ENCODE measurements around the gene NDST4.
A peak's percentile ranks its signal among the peaks of the same experiment; 100 is the strongest.

NDST4 gene

DNA sequence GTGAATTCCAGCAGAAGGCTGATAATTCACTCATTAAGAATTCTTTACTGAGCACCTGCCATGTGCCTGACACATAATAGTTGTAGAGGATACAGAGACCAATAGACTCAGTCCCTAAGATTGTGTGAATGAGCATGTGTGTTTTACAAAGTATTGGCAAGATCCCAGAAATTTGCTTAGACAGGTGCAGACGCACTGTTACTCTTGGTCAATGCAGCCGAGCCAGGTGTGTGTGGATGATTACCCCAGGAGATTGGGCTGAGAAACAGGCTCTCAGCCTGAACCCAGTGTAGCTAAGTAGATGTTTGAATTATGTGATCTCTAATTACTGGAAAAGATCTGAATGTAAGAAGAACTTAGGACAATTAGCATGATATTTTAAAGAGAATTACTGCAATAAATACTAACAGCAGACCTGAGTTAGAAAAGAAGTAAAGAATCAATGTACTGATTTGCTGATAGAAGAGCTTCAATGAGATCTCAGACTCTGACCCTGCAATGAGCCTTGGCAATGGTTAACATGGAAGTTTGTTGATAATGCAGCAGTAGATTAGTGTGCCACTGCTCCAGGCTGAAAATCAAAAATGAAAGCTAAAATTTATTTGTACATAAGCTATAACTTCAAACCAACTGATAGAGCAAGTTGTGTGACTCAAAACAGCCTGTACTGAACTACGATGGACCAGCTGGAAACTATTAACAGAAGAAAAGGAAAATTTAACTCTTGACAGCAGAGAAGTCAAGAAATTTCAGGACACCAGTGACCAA is 32.2 kb upstream of the NDST4 start:
- Histone ChIP-seq H3K36me3 (ENCODE audit: insufficient read depth, low read length) (no peaks in the 10 kb centered on the region), H4K20me1 (ENCODE audit: insufficient read depth, low read length) (no peaks in the 10 kb centered on the region), H3K27me3 (ENCODE audit: insufficient read depth, low read length, poor library complexity) (no peaks in the 10 kb centered on the region), H3K27ac (ENCODE audit: low read length) (no peak overlapping the region), H3K4me2 (ENCODE audit: insufficient read depth, low read length) (no peak overlapping the region), H3K9me3 (ENCODE audit: insufficient read depth, low read length, severe bottlenecking) (no peaks in the 10 kb centered on the region), H3K4me3 (ENCODE audit: low read depth in 1 of 2, low read length in 2 of 2) (no peak overlapping the region), H3K9ac (ENCODE audit: low read depth, low read length) (no peak overlapping the region), H2AFZ (ENCODE audit: low read depth, low read length) (no peak overlapping the region), H3K4me1 (ENCODE audit: insufficient read depth, low read length) (no peaks in the 10 kb centered on the region), H3K79me2 (ENCODE audit: insufficient read depth, low read length) (no peaks in the 10 kb centered on the region)
- DNase-seq (no peak), ATAC-seq (ENCODE audit: insufficient read depth, low read depth) (peak; percentile 42; the same call in 2 of the 3 replicates)
- TF ChIP-seq EZH2 (IDR thresholded peaks at IDR 0.05; ENCODE audit: borderline replicate concordance, low read depth, low read length, severe bottlenecking) = no peak
- TF ChIP-seq, protein P1, sequence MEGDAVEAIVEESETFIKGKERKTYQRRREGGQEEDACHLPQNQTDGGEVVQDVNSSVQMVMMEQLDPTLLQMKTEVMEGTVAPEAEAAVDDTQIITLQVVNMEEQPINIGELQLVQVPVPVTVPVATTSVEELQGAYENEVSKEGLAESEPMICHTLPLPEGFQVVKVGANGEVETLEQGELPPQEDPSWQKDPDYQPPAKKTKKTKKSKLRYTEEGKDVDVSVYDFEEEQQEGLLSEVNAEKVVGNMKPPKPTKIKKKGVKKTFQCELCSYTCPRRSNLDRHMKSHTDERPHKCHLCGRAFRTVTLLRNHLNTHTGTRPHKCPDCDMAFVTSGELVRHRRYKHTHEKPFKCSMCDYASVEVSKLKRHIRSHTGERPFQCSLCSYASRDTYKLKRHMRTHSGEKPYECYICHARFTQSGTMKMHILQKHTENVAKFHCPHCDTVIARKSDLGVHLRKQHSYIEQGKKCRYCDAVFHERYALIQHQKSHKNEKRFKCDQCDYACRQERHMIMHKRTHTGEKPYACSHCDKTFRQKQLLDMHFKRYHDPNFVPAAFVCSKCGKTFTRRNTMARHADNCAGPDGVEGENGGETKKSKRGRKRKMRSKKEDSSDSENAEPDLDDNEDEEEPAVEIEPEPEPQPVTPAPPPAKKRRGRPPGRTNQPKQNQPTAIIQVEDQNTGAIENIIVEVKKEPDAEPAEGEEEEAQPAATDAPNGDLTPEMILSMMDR (IDR thresholded peaks at IDR 0.05; ENCODE audit: borderline replicate concordance, extremely low read depth, low read length, poor library complexity, severe bottlenecking) = no peak

DNA sequence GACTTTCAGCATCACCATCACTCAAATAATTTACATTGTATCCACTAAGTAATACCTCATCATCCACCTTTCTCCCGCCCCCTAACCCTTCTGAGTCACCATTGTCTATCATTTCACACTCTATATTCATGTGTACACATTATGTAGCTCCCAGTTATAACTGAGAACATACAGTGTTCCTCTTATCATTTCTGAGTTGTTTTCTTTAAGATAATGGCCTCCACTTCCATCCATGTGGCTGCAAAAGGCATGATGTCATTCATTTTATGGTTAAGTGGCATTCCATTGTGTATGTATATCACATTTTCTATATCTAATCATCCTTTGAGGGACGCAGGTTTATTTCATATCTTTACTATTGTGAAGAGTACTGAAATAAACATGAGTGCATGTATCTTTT is 14.6 kb upstream of the NDST4 start:
- Histone ChIP-seq H4K20me1 (ENCODE audit: insufficient read depth, low read length) (no peaks in the 10 kb centered on the region), H3K9ac (ENCODE audit: low read depth, low read length) (no peak overlapping the region), H3K27me3 (ENCODE audit: insufficient read depth, low read length, poor library complexity) (no peaks in the 10 kb centered on the region), H3K4me2 (ENCODE audit: insufficient read depth, low read length) (no peak overlapping the region), H3K27ac (ENCODE audit: low read length) (no peak overlapping the region), H2AFZ (ENCODE audit: low read depth, low read length) (no peak overlapping the region), H3K4me3 (ENCODE audit: low read depth in 1 of 2, low read length in 2 of 2) (no peak overlapping the region), H3K4me1 (ENCODE audit: insufficient read depth, low read length) (no peaks in the 10 kb centered on the region), H3K36me3 (ENCODE audit: insufficient read depth, low read length) (no peaks in the 10 kb centered on the region), H3K9me3 (ENCODE audit: insufficient read depth, low read length, severe bottlenecking) (no peaks in the 10 kb centered on the region), H3K79me2 (ENCODE audit: insufficient read depth, low read length) (no peaks in the 10 kb centered on the region)
- TF ChIP-seq EZH2 (IDR thresholded peaks at IDR 0.05; ENCODE audit: borderline replicate concordance, low read depth, low read length, severe bottlenecking) = no peak
- TF ChIP-seq, protein P1 (IDR thresholded peaks at IDR 0.05; ENCODE audit: borderline replicate concordance, extremely low read depth, low read length, poor library complexity, severe bottlenecking) = no peak
- no peak for ATAC-seq (ENCODE audit: insufficient read depth, low read depth)
- no peak for DNase-seq

DNA sequence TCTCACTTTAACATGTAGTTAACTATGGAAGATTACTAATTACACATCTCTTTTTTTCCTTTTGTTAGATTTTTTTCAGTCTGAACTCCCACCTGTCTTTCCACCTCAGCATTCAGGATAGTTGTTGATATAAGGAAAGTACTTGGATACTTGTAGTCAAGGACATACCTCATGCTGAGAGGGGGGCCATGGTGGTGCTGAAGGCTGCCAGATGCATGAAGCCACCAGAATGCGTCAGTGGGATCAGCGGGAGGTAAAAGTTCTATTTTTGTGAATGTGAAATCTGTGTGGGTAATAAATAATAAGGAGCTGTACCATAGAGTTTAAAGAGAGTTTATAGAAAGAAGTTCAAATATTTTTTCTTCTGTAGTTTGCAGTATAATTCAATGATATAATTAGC is 13.1 kb upstream of the NDST4 start:
- no peak overlapping the region for H3K4me2 ChIP-seq (ENCODE audit: insufficient read depth, low read length)
- DNase-seq (no peak), ATAC-seq (ENCODE audit: insufficient read depth, low read depth) (no peak)
- no peak overlapping the region for H2AFZ ChIP-seq (ENCODE audit: low read depth, low read length)
- H3K9ac ChIP-seq (ENCODE audit: low read depth, low read length) = no peak overlapping the region
- no peak overlapping the region for H3K4me3 ChIP-seq (ENCODE audit: low read depth in 1 of 2, low read length in 2 of 2)
- no peaks in the 10 kb centered on the region for H3K36me3 ChIP-seq (ENCODE audit: insufficient read depth, low read length)
- H3K4me1 ChIP-seq (ENCODE audit: insufficient read depth, low read length) = no peaks in the 10 kb centered on the region
- TF ChIP-seq, protein P1 (IDR thresholded peaks at IDR 0.05; ENCODE audit: borderline replicate concordance, extremely low read depth, low read length, poor library complexity, severe bottlenecking) = no peak
- no peak for TF ChIP-seq EZH2 (IDR thresholded peaks at IDR 0.05; ENCODE audit: borderline replicate concordance, low read depth, low read length, severe bottlenecking)
- H3K9me3 ChIP-seq (ENCODE audit: insufficient read depth, low read length, severe bottlenecking) = no peaks in the 10 kb centered on the region
- H3K27ac ChIP-seq (ENCODE audit: low read length) = no peak overlapping the region
- no peaks in the 10 kb centered on the region for H4K20me1 ChIP-seq (ENCODE audit: insufficient read depth, low read length)
- no peaks in the 10 kb centered on the region for H3K79me2 ChIP-seq (ENCODE audit: insufficient read depth, low read length)
- H3K27me3 ChIP-seq (ENCODE audit: insufficient read depth, low read length, poor library complexity) = no peaks in the 10 kb centered on the region

Measured in DND-41 (cell line).